Mesendoderm (in vitro differentiated cells): Measurements from ENCODE around the gene TMPRSS15.

ENCODE experiments used
- DNase-seq: peaks from one replicate; pipeline ENCODE4 v3.0.0; 2013
- H2AK5ac ChIP-seq: 2 replicates; pipeline ENCODE4 v1.6.1; 2013; ENCODE audit warnings: low read length, inconsistent platforms
- H2BK120ac ChIP-seq: 2 replicates; pipeline ENCODE4 v1.6.1; 2013; ENCODE audit warnings: low read depth, mild to moderate bottlenecking, low read length, moderate library complexity, mixed read lengths
- H2BK15ac ChIP-seq: replicated peaks from 2 replicates; pipeline ENCODE4 v1.6.1; 2013; ENCODE audit warnings: low read depth, mild to moderate bottlenecking, moderate library complexity
- H2BK5ac ChIP-seq: 2 replicates; pipeline ENCODE4 v1.6.1; 2013; ENCODE audit warnings: low read length, inconsistent platforms
- H3K18ac ChIP-seq: 2 replicates; pipeline ENCODE4 v1.6.1; 2013; ENCODE audit warnings: mild to moderate bottlenecking, low read length, mixed read lengths
- H3K23ac ChIP-seq: one replicate; pipeline ENCODE4 v1.6.1; 2013; ENCODE audit warnings: low read length
- H3K27ac ChIP-seq: 2 replicates; pipeline ENCODE4 v1.5.1; 2013; ENCODE audit warnings: low read depth, mild to moderate bottlenecking, inconsistent platforms, low read length, moderate library complexity
- H3K27me3 ChIP-seq: 2 replicates; pipeline ENCODE4 v1.6.1; 2013; ENCODE audit warnings: low read length, control low read depth, mild to moderate bottlenecking, inconsistent platforms; ENCODE audit not compliant: insufficient read depth, poor library complexity
- H3K36me3 ChIP-seq: 2 replicates; pipeline ENCODE4 v1.6.1; 2013; ENCODE audit warnings: low read length, inconsistent platforms; ENCODE audit not compliant: control insufficient read depth, insufficient read depth
- H3K4ac ChIP-seq: one replicate; pipeline ENCODE4 v1.6.1; 2013; ENCODE audit warnings: low read depth, mild to moderate bottlenecking, low read length, moderate library complexity
- H3K4me1 ChIP-seq: 2 replicates; pipeline ENCODE4 v1.6.1; 2013; ENCODE audit warnings: low read depth, low read length, inconsistent platforms; ENCODE audit not compliant: control insufficient read depth
- H3K4me2 ChIP-seq: 2 replicates; pipeline ENCODE4 v1.6.1; 2013; ENCODE audit warnings: low read length
- H3K4me3 ChIP-seq: 2 replicates; pipeline ENCODE4 v1.5.1; 2013; ENCODE audit warnings: mild to moderate bottlenecking, low read length
- H3K56ac ChIP-seq: one replicate; pipeline ENCODE4 v1.6.1; 2013; ENCODE audit warnings: low read length
- H3K79me1 ChIP-seq: 2 replicates; pipeline ENCODE4 v1.6.1; 2013; ENCODE audit warnings: low read length, inconsistent platforms
- H3K79me2 ChIP-seq: 2 replicates; pipeline ENCODE4 v1.6.1; 2013; ENCODE audit warnings: mild to moderate bottlenecking, low read length; ENCODE audit not compliant: control insufficient read depth, insufficient read depth
- H3K9ac ChIP-seq: 2 replicates; pipeline ENCODE4 v1.6.1; 2013; ENCODE audit warnings: low read length, inconsistent platforms
- H4K5ac ChIP-seq: one replicate; pipeline ENCODE4 v1.6.1; 2013; ENCODE audit warnings: low read length
- H4K8ac ChIP-seq: one replicate; pipeline ENCODE4 v1.6.1; 2013; ENCODE audit warnings: low read depth, mild to moderate bottlenecking, control low read depth, low read length, moderate library complexity
- WGBS: extraction: QIAGEN DNeasy Blood & Tissue Kit; methylation state at CpG from one replicate; pipeline ENCODE4 v1.1.7; 2013; ENCODE audit warnings: low lambda C conversion rate, missing lambda C conversion rate; ENCODE audit not compliant: insufficient coverage; ENCODE audit errors: extremely low coverage; 5-methylcytosine and 5-hydroxymethylcytosine counted together

The TMPRSS15 gene

GRCh38 chr21:18369115-18369514, 34.5 kb downstream of the TMPRSS15 start:
- Histone ChIP-seq H4K5ac (no peak overlapping the region), H3K9ac (no peak overlapping the region), H2BK5ac (no peak overlapping the region), H3K36me3 (no peaks in the 10 kb centered on the region), H3K4me3 (no peak overlapping the region), H4K8ac (no peak overlapping the region), H2BK120ac (no peak overlapping the region), H3K4me1 (no peaks in the 10 kb centered on the region), H2BK15ac (no peak overlapping the region), H3K18ac (no peak overlapping the region), H3K27me3 (no peaks in the 10 kb centered on the region), H3K4me2 (no peak overlapping the region), H3K23ac (no peak overlapping the region), H3K79me2 (no peaks in the 10 kb centered on the region), H3K56ac (no peak overlapping the region), H2AK5ac (no peak overlapping the region), H3K27ac (no peak overlapping the region), H3K79me1 (no peaks in the 10 kb centered on the region), H3K4ac (no peak overlapping the region)
- peak; percentile 47 for DNase-seq
- no CpG with 5 or more reads among the region's 4 CpGs for WGBS

- no peak overlapping the region for H3K23ac ChIP-seq
- no peak overlapping the region for H2BK120ac ChIP-seq
- H4K8ac ChIP-seq, result no peak overlapping the region
- no peak overlapping the region for H2AK5ac ChIP-seq
- H3K9ac ChIP-seq, result no peak overlapping the region
- no peak overlapping the region for H3K56ac ChIP-seq
- H3K27ac ChIP-seq, result no peak overlapping the region
- no peaks in the 10 kb centered on the region for H3K27me3 ChIP-seq
- H3K18ac ChIP-seq, result no peak overlapping the region
- H4K5ac ChIP-seq, result no peak overlapping the region
- no peaks in the 10 kb centered on the region for H3K79me2 ChIP-seq
- peak; percentile 4 for DNase-seq
- no peak overlapping the region for H3K4me3 ChIP-seq
- no peak overlapping the region for H2BK15ac ChIP-seq
- H3K79me1 ChIP-seq, result no peaks in the 10 kb centered on the region
- no peak overlapping the region for H3K4me2 ChIP-seq
- no peaks in the 10 kb centered on the region for H3K4me1 ChIP-seq
- no peak overlapping the region for H2BK5ac ChIP-seq
- no peak overlapping the region for H3K4ac ChIP-seq
- no peaks in the 10 kb centered on the region for H3K36me3 ChIP-seq
- WGBS, result no CpG with 5 or more reads among the region's 6 CpGs
Observed at GRCh38 chr21:18368205-18368604, 35.4 kb downstream of the TMPRSS15 start.

- H3K56ac ChIP-seq, result no peak overlapping the region
- WGBS, result no CpG with 5 or more reads among the region's 2 CpGs
- no peak overlapping the region for H4K5ac ChIP-seq
Observed at GRCh38 chr21:18356801-18357200, 46.8 kb downstream of the TMPRSS15 start.

GRCh38 chr21:18354947-18355346, 48.6 kb downstream of the TMPRSS15 start:
- Histone ChIP-seq H2BK120ac (no peak overlapping the region), H2AK5ac (no peak overlapping the region), H3K4me2 (no peak overlapping the region), H3K56ac (no peak overlapping the region), H3K4me3 (no peak overlapping the region), H3K36me3 (no peaks in the 10 kb centered on the region), H3K23ac (no peak overlapping the region), H2BK15ac (no peak overlapping the region), H3K4ac (no peak overlapping the region), H2BK5ac (no peak overlapping the region), H3K79me1 (no peaks in the 10 kb centered on the region), H3K4me1 (no peaks in the 10 kb centered on the region), H4K5ac (no peak overlapping the region), H3K9ac (no peak overlapping the region), H3K27ac (no peak overlapping the region), H3K79me2 (no peaks in the 10 kb centered on the region), H3K18ac (no peak overlapping the region), H3K27me3 (no peaks in the 10 kb centered on the region), H4K8ac (no peak overlapping the region)
- WGBS, result no CpG with 5 or more reads among the region's 1 CpG
- no peak for DNase-seq

More at GRCh38 chr21:18356801-18357200, 46.8 kb downstream of the TMPRSS15 start:
- Histone ChIP-seq H4K8ac (no peak overlapping the region), H2BK5ac (no peak overlapping the region), H3K4me1 (no peaks in the 10 kb centered on the region), H3K18ac (no peak overlapping the region), H3K23ac (no peak overlapping the region), H2BK120ac (no peak overlapping the region), H2BK15ac (no peak overlapping the region), H3K4ac (no peak overlapping the region), H3K4me3 (no peak overlapping the region), H3K4me2 (no peak overlapping the region), H2AK5ac (no peak overlapping the region), H3K79me1 (no peaks in the 10 kb centered on the region), H3K36me3 (no peaks in the 10 kb centered on the region), H3K9ac (no peak overlapping the region), H3K79me2 (no peaks in the 10 kb centered on the region), H3K27ac (no peak overlapping the region), H3K27me3 (no peaks in the 10 kb centered on the region)
- no peak for DNase-seq

- no peak overlapping the region for H3K9ac ChIP-seq
- H3K4me1 ChIP-seq, result no peaks in the 10 kb centered on the region
- no peak overlapping the region for H3K18ac ChIP-seq
- H2AK5ac ChIP-seq, result no peak overlapping the region
- H2BK15ac ChIP-seq, result no peak overlapping the region
- H3K56ac ChIP-seq, result no peak overlapping the region
- H4K5ac ChIP-seq, result no peak overlapping the region
- no peaks in the 10 kb centered on the region for H3K79me2 ChIP-seq
- H3K27ac ChIP-seq, result no peak overlapping the region
- H3K4me2 ChIP-seq, result no peak overlapping the region
- no peak overlapping the region for H2BK120ac ChIP-seq
- no peak overlapping the region for H3K4me3 ChIP-seq
- no peak overlapping the region for H4K8ac ChIP-seq
- DNase-seq, result no peak
- no peak overlapping the region for H2BK5ac ChIP-seq
- no peaks in the 10 kb centered on the region for H3K36me3 ChIP-seq
- H3K27me3 ChIP-seq, result no peaks in the 10 kb centered on the region
- no peaks in the 10 kb centered on the region for H3K79me1 ChIP-seq
- no peak overlapping the region for H3K4ac ChIP-seq
- H3K23ac ChIP-seq, result no peak overlapping the region
- no CpG with 5 or more reads among the region's 2 CpGs for WGBS
Observed at GRCh38 chr21:18350216-18350615, 53.4 kb downstream of the TMPRSS15 start.

GRCh38 chr21:18349468-18349867, 54.1 kb downstream of the TMPRSS15 start:
- no peak overlapping the region for H2BK120ac ChIP-seq
- no peak overlapping the region for H3K9ac ChIP-seq
- DNase-seq, result no peak
- H3K56ac ChIP-seq, result no peak overlapping the region
- H3K36me3 ChIP-seq, result no peaks in the 10 kb centered on the region
- no peak overlapping the region for H3K4me3 ChIP-seq
- no peak overlapping the region for H3K27ac ChIP-seq
- H4K5ac ChIP-seq, result no peak overlapping the region
- no CpG with 5 or more reads among the region's 4 CpGs for WGBS
- H2AK5ac ChIP-seq, result no peak overlapping the region
- no peak overlapping the region for H3K4ac ChIP-seq
- H3K27me3 ChIP-seq, result no peaks in the 10 kb centered on the region
- no peak overlapping the region for H3K18ac ChIP-seq
- no peak overlapping the region for H2BK5ac ChIP-seq
- no peak overlapping the region for H3K23ac ChIP-seq
- no peak overlapping the region for H2BK15ac ChIP-seq
- H3K4me1 ChIP-seq, result no peaks in the 10 kb centered on the region
- no peak overlapping the region for H4K8ac ChIP-seq
- no peak overlapping the region for H3K4me2 ChIP-seq
- no peaks in the 10 kb centered on the region for H3K79me2 ChIP-seq
- no peaks in the 10 kb centered on the region for H3K79me1 ChIP-seq
